Activated CD8-positive, alpha-beta memory T cell treated with anti-CD3 and anti-CD28 coated beads for 24 hours (primary cell): ENCODE measurements around the gene PRKCB.
"Not testable (repeated sequence)": the region's sequence is repeated elsewhere in the genome, so short reads cannot be mapped to it uniquely, and the experiment has no call there.

Source experiments
- DNase-seq: peaks from one replicate; pipeline ENCODE4 v3.0.0-alpha.2; 2020

Gene PRKCB

DNA sequence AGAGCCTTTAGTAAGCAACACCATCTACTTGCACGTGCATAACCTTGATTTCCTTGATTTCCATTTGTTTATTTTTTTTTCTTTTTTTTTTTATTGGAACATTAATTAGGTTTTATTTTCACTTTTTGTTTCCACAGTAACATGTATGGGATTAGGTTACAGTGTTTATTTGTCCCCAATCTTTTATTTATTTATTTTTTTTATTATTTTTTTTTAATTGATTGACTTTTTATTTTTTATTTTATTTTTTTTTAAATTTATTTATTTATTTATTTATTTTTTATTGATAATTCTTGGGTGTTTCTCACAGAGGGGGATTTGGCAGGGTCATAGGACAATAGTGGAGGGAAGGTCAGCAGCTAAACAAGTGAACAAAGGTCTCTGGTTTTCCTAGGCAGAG, 272.3 kb downstream of the PRKCB start:
- not testable (repeated sequence) for DNase-seq

DNA sequence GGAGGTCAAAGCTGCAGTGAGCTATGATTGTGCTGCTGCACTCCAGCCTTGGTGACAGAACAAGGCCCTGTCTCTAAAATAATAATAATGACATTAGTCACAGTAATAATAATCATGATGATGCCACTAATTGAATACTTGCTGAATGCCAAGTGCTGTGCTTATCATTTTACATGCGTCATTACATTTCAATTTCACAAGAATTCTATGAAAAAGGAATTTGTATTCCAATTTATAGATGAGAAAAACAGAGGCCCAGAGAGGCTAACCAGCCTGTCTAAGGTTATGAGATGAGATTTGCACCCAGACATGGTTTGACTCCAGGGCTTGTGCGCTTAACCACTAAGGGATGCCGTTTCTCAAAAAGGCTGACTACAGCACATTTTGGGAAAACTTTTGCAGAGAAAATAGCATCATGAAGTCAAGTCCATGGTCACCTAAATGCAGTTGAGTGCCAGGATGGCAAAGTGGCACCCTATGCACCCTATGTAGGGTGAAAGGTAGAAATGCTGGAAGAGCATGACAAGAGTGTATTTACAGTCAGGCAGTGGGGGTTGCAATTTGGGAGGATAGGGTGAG, 276.0 kb downstream of the PRKCB start:
- no peak for DNase-seq

DNA sequence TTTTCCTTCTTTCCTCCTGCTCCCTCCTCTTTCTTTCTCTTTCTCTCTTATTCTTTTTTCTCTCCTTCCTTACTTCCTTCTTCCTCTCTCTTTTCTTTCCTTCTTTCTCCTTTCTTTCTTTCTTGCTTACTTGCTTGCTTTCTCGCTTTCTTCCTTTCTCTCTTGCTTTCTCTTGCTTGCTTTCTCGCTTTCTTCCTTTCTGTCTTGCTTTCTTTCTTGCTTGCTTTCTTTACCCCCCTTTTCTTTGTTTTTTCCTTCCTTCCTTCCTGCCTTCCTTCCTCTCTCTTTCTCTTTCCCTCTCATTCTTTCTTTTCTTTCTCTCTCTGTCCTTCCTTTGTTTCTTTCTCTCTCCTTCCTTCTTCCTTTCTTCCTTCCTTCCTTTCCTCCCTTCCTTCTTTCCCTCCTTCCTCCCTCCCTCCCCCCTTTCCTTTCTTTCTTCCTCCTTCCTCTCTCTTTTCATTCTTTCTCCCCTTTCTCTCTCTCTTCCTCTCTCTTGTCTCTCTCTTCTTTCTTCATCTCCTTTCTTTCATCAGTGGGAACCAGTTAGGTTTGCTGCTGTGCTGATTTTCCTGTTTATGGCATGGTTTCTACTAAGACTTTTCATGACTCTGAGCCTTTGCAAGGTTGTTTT, 277.4 kb downstream of the PRKCB start:
- DNase-seq = no peak

DNA sequence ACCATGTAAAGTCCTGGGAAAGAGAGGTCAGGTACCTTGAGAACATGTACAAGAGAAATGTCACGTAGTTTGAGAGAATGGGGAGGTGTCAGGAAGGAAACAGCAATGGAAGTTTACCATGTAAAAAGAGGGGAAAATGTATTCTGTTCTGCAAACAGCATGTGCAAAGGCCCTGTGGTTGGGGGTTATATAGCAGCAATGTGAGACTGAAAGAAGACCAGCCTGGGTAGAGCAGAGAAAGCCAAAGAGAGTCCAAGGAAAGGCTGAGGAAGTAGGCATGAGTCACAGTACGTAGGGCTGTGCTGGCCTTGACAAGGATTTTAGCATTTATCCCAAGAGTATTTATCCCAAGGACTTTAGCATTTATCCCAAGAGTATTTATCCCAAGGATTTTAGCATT, 279.1 kb downstream of the PRKCB start:
- no peak for DNase-seq

DNA sequence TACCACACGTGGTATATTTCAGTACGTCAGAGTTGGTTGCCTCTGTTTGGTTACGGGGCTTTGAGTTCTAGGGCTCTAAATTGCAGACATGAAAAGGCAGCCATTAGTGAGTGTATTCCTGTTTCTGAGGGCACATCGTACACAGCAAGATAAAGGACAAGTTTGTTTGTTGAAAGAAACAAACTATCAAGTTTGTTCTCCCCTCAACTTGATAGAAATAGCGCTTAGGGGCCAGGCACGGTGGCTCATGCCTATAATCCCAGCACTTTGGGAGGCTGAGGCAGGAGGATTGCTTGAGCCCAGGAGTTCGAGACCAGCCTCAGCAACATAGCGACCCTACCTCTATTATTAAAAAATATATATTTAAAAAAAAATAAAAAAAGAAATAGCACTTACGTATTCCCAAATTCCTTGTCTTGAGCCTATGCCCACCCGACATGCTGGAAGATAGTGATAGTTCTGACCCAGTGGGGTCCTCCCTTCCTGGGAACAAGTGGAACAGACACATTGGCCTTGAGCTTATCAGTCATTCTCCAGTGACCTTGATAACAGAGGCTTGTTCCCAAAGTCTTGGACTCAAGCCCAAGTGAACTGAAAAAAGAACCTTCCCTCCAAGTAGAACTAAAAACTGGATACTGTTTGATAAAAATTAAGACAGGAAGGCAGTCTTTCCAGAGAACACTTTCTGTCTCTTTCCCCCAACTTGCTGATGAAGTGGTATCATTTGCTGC, 280.4 kb downstream of the PRKCB start:
- DNase-seq = no peak

DNA sequence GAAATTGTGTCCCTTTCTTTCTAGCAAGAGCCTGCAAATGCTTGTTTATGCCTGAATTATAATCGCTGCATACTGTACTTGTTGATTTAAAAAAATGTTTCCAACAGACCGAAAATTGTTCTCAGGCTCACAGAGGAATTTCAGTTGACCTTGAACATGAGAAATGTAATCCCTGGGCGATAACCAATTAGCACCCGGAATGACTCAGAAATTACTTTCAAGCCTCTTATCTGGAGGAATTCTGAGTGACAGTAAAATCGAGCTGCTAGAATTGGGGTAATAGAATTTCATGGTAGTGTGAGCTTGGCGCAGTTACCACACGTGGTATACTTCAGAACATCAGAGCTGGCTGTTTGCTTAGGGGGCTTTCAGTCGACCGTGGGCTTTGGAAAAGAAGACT, 281.2 kb downstream of the PRKCB start:
- no peak for DNase-seq

DNA sequence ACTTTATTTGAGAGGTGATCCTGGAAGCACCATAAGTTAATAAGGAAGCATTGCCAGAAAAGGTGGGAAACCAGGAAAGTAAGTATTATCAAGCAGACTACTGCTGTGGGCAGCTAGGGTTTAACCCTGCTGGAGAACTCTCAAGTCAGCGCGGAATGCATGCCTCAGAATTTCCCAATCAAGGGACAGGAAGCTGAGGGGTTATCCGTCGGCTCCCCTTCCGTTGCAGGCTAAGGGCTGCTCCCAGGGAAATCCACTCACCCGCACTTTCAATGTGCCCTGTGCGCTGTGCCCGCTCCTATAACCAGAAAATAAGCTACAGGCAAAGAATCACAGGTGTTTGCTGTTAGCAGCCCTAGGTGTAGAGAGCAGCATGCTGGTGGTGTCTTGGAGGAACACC, 281.9 kb downstream of the PRKCB start:
- no peak for DNase-seq

DNA sequence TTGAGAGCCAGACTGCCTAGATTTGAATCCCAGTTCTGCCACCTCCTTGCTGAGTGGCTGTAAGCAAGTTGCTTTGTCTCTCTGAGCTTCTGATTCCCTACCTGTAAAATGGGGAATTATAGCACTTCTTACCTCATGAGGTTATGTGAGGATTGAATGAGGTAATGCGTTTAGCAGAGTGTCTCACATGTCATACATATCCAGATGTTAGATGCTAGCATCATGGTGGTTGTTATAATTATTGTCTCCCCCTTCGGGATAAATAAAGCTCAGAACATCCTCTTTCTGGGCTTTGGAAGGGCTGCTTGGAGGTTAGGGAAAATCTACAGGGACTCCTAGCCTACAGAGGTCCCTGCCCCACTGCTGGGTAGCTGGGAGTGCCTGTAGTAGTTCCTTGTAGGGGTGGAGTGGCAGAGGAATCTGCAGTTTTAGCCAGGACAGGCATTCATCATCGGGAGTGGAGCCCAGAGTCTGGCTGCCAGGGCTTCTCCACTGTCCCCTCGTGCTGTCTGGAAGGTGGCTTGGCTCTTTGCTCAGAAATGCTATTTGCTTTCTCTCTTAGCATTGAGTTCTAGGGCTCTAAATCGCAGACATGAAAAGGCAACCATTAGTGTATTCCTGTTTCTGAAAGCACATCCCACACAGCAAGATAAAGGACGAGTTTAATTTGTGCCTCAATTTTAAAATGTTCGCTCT, 282.5 kb downstream of the PRKCB start:
- DNase-seq = no peak

DNA sequence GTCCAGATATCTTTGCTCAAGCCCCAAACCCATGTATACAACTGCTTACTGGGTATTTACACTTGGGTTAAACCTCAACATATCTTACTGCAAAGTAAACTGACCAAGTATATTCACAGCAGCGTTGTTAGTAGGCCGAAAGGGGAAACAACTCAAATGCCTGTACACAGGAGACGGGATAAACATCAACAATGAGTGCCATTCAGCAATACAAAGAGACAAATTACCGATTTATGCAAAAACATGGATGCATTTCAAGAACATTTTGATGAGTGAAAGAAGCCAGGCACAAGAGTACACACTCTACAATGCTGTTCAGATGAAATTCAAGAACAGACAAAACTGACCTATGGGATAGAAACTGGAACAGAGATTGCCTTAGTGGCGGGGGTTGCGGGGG, 284.0 kb downstream of the PRKCB start:
- DNase-seq = no peak

DNA sequence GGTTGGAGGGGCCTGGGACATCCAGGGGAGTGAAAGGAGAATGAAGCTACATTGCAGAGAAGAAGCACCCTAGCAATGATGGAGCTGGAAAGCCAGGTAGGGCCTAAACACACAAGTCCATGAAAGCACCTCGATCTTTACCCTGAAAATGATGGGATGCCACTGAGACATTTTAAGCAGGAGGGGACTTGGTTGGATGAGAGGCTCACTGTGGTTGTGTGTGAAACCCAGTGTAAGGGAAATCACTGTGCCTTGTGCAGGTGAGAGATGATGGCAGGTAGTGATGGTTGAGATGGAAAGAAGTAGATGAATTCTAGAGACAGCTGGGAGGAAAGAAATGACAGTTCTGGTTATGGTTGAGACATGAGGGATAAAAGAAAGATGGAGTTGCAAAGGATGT, 287.5 kb downstream of the PRKCB start:
- peak; percentile 30 for DNase-seq

DNA sequence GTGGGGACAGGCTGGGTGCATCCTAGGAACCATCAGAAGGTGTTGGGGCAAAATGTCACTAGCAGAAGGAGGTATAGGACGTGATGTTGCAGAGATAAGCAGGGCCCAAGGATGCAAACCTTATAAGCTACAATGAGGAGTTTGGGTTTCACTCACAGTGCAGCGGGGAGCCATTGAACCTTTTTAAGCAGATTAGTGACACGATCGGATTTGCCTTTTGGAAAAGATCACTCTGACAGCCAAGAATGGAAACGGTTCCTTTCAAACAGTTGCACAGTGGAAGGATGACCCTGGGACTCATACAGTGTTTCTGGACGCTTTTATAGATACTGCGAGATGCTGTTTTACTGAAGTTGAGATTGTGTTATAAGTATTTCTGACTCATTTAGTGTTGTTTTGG, 288.5 kb downstream of the PRKCB start:
- peak; percentile 28 for DNase-seq

DNA sequence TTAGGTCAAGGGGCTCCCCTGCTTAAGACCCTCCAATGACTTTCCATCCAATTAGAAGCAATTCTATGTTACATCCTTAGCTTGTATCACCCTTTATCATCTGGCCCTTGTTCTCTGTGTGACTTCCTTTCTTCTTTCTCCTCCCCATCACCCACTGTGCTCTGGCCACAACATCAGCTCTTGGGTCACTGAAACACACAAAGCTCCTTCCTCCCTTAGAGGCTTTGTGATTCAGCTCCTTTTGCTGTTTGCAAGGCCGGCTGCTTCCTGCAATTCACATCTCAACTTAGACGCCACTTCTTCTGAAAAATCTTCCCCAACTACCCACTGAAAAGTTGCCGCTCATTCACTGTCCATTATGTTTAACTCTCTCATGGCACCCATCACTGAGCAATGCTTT, 289.4 kb downstream of the PRKCB start:
- no peak for DNase-seq

DNA sequence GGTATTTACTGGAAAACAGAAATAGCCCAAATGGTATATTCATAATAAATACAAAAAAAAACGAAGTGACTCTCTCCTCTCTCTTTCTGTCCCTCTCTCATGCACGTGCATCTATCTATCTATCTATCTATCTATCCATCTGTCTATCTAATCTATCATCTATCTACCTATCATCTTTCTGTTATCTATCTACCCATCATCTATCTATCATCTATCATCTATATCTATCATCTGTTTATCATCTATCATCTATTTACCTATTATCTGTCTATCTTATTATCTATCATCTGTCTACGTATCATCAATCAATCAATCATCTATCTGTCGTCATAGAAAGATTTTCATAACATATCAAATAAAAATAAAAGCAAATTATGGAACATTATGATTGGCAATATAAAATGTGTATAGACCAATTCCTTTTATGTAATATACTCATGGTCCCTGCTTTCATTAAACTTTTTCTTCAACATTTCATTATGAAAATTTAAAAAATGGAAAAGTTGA, 293.7 kb downstream of the PRKCB start:
- DNase-seq = no peak

DNA sequence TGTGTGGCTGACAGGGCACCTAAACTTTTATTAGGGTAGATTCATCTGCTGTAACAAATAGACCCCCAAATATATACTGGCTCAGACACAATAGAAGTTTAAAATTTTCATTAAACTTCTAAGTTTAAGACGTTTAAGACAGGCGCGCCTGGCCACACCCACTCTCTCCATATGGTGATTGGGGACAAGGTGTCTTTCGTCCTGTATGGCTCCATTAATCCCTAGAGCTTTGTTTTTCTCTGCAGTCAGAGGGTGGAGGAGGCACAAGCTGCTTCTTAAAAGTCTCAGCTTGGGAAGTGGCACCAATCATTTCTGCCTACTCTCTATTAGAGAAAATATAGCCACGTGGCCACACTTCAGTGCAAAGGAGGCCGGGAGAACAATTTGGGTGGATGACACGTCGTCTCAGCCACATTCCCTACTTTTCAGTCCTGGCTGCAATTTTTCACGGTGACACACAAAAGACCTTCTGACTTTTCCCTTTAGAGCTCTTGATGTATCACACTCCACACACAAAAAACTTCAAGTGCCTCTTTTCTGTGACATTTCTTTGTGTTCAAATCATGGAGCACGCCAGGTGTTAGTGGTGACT, 294.8 kb downstream of the PRKCB start:
- DNase-seq = peak; percentile 4

DNA sequence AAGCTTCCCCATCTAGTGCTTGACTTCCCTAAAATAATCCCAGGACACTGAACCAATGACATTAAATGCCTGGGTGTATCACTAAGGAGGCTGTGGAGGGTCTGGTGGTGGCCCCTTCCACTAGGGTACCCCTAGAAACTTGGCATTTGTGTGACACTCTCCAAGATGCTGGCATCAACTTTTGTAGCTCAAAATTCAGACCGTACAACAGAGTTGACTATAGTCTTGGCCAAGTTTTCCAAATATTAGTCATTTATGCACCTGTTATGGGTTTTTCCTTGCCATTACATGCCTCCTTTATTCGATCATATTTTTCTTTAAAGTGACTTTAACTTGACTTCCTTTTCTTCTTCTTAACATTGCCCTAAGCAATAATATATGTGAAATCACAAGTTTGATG, 295.5 kb downstream of the PRKCB start:
- DNase-seq = peak; percentile 21

DNA sequence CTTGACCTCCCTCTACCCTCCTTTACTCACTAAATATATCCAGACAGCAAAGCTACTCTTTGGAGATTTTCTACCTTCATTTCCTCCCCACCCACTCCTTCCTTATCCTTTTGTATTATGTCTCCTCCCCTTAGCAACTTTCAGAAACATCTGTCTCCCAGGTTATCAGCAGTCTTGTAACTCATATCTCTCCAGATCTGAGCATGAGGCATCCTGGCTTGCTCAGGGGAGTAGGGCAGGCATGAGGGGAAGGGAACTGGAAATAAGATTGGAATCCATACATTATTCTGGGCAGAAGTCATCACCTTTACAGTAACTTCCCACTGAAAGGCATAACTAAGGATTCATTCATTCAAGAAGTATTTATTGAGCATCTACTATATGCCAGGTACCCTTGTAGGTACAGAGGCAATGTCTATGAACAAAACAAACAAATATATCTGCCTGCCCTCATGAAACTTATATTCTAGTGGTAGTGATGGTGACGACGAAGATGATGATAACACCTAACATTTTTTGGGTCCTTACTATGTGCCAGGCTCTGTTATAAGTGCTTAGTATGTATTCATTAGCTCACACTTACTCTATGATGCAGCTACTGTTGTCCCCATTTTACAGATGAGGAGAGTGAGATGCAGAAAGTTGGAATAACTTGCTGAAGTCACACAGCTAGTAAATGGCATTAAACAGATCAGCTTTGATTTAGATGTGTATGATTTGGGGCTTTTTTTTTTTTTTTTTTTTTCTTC, 296.4 kb downstream of the PRKCB start:
- no peak for DNase-seq

DNA sequence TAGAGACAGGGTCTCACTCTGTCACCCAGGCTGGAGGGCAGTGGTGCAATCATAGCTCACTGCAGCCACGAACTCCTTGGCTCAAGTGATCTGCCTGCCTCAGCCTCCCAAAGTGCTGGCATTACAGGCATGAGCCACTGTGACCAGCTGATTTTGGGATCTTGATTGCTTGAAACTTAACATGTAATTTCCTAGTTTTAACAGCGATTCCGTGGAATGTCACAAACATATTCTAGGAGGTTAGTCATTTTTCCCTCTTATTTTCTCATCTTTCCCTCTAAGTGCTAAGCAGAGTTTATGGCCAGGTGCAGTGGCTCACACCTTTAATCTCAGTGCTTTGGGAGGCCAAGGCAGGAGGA, 297.0 kb downstream of the PRKCB start:
- DNase-seq = no peak

DNA sequence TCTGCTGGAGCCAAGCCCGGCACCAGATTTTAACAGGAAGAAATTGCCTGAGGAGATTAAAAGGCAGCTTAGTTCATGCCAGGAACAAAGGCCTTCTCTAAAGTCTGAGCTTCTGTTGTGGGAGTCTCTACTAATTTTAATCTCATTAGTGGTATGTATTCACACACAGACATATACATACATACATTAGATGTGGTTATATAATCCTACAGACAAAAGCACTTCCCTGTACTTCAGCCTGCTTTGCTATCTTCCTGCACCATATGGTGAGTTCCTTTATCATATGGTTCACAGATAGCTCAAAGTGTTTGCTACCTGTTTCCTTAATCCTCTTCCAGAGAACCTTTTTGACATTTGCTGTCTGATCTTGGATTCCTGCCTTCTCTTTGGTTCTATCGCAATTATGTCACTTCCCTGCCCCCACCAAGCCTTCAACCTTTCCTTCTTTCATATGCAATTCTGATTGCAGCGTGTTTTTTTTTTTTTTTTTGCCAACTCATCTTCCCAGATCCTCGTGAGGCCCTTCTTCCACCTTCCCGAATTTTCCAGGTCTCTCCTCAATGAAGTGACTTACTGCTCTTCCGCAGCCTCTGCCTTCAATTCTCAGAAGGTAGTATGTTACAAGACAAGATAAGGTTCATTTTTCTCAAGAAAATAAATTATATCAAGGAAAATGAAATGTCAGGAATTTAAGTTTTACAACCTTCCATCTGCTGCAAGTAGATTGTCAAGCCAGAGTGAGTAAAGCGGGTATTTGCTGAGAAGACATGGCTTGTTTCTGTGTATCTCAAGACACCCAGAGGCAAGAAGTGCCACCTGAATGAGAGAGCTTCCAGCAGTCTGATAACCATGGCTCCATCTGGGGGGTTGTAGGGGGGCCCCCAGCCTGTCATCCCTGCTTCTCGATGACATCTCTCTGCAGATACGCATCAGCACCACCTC, 300.1 kb downstream of the PRKCB start:
- DNase-seq = no peak

DNA sequence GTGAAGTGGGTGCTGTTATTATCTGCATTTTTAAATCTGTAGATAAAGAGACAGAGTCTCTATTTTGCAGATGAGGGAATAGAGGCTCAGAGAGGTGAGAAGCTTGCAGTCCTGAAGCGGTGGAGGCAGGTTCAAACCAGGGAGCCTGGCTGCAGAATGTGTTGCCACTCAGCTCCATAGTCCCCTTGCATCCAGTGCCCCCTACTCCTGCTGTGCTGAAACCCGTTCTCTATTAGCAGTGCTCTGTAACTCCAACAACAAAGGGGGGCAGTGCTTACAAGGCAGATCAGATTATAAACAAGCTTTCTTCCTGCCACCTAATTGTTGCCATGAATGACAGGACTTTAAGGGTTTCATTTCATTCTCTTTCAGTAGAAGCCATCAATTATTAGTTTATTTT, 302.2 kb downstream of the PRKCB start:
- DNase-seq = no peak

DNA sequence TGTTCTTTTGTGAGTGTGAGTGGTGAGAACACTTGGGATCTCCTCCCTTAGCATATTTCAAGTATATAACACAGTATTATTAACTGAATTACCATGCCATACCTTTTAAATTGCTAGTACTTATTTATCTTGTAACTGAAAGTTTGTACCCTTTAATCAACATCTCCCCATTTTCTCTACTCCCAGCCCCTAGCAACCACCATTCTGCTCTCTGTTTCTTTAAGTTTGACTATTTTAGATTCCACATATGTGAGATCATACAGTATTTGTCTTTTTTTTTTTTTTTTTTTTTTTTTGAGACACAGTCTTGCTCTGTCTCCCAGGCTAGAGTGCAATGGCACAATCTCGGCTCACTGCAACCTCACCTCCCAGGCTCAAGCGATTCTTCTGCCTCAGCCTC, 302.8 kb downstream of the PRKCB start:
- DNase-seq = no peak

DNA sequence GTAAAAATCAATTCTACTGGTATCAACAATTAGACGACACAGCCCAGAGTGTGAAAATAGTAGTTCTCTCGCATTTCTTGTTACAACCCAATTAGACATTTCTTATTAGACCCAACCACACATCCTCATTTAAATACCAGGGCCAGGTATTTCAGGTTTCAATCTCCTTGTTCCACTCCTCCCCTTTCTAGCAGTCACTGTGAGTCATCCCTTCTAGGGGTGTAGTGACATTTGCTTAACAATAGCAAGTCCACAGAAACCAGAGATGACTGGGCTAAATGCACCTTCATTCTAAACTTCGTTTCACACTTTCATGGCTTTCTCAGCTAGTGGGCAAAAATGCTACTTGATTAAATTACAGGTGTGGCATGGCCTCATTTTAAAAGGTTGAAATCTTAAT, 303.5 kb downstream of the PRKCB start:
- DNase-seq = no peak

DNA sequence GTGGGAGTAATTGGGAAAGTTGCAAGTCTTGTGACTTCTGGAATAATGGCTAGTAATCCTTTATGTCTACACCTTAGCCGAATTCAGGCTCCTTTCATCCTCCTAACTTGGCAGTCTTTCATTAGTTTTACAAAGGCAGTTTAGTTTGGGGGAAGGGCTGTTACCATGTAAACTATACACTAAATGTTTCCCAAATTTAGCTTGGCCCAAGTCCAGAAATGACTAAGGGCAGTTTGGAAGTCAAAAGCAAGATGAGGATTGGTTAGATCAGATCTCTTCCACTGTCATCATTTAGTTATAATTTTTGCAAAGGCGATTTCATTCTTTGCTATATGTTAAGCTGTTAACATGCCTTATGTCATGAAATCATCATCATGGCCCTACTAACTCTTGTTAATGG, 304.9 kb downstream of the PRKCB start:
- no peak for DNase-seq
